Embryonic facial prominence (tissue), 1 donor: ENCODE measurements around the gene CCDC197.

Experiments used
- DNase-seq: peaks from one replicate; pipeline ENCODE4 v3.0.0-alpha.2; 2016; ENCODE audit errors: extremely low spot score

Gene CCDC197

DNA sequence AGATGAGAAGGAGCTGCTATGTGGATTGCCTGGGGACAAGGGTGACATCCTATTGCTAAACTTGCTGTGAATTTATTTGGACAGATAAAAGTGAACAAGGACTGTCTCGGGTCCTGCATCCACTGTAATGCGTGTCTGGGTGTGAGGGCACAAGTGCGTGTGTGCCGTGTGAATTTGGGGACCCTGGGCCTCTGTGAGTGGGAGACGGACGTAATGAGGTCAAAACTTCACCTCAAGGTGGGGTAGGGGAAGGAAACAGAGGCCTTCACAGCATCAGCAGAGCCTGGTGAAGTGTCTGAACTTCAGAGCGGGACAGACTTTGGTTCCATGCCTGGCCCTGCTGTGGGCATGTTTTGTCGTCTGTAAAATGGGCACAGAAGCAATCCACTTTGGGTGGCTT is 35.5 kb upstream of the CCDC197 start:
- DNase-seq, result no peak

DNA sequence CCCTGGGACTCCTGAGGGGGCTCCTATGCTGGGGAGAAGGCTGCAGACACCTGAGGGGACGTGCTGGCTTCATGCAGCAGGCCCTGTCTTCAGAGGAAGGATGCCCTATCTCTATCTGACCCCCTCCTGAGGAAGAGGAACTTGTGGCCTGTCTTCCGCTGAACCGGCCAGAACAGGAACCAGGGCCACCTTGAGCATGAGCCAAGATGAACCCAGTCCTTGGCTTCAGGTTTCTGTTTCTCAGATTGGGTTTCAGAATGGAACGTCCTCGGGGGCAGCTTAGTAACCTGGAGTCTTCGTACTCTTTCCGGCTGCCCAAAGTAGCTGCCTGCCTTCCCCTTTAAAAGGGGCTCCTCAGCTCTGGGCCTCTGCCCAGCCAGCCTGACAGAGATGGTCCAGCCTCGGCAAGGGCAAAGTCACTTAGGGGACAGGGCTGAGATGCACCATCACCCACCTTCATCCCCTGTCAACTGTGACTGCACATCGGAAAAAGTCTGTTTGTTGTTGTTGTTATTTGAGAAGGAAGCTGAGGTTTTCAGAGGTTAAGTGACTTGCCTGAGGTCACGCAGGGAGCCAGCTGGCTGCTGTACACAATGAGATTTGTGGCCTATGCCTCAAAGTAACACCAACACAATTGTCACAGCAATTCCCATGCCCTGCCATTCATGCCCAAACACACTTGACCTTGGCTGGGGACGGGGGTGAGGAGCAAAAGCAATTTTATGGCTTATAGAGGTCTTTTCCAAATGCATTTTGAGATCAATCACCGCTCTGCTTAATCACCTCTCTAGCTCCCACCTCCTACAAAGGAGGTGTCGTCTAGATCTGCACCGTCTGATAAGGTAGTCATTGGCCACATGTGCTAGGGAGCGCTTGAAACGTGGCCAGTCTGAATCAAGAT is 34.1 kb upstream of the CCDC197 start:
- DNase-seq, result no peak

GRCh38 chr14:93963692-93964091 is 33.4 kb upstream of the CCDC197 start:
- no peak for DNase-seq

DNA sequence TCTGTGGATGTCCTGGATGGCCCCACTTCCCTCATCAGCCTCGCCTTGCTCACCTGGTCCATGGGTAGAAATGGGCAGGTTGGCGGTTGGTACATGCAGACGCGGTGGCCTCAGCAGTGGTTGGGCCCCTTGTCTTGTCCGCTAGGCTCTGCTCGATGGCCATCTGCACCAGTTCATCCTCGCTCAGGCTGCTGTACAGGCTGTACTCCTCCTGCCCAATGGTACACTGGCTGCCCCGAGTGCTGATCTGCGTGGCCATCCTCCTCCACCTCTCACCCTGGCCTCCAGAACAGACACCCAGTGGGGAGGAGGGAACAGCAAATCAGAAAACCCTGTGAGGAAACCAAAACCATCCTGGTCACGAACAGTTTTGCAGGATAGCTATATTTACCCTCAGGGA is 32.8 kb upstream of the CCDC197 start:
- no peak for DNase-seq

GRCh38 chr14:93964820-93965286 is 32.2 kb upstream of the CCDC197 start:
- DNase-seq, result no peak

DNA sequence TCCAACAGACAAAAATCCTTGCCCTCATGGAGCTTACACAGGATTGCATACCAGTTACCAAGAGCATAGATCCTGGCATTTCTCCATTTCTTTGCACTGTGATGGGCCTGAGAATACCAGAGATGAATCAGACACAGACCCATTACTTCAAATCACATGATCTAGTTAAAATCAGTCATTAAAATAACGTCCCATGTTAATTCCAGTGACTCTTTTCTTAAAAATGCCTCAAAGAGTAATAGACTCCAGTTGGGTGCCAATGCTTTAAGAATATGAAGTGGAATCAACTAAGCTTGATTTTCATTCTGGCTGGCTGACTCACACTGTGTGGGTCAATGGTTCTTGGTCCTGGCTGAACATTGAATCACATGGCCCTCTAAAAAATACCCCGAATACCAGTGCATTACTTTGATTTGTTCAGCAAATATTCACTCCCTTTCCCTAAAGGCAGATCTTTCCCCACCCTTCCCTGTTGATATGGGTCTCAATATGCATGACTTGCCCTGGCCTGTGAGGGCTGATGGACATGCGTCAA is 31.7 kb upstream of the CCDC197 start:
- DNase-seq, result no peak

- no peak for DNase-seq
Measured at GRCh38 chr14:93965946-93966474, 31.1 kb upstream of the CCDC197 start.

GRCh38 chr14:93967637-93968250 is 29.4 kb upstream of the CCDC197 start:
- no peak for DNase-seq

DNA sequence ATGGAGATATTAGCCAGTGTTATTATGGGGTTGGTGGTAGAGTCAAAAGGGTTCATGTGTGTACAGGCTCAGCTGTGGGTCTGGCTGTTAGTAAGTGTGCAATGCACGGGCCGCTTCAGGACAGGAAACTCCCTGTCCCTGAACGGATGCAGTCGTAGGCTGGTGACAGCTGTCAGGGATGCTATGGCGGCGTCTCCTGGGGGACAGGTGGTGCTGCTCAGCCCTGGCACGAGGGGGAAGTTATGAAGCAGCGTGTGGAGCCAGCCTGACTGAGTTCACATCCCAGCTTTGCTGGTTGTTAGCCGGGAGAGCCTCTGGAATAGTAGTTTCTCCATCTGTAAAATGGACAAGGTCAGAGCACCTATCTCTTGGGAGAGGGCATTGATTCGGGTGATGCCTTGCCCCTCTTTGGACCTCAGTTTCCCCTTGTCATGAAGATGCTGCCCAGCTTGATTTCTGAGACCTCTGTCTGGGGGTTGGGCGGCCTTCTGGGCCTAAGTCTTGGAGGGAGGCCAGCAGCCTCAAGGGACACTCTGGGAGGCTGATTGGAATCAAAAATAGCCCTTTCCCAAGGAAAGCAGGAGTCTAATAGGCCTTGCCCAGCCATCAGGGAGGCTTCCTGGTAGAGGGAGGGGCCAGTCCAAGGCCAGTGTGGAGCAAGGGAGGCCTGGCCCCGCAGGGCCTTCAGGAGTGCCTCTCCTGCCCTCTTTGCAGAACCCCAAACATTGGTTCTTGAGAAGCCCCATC is 27.8 kb upstream of the CCDC197 start:
- DNase-seq, result no peak

DNA sequence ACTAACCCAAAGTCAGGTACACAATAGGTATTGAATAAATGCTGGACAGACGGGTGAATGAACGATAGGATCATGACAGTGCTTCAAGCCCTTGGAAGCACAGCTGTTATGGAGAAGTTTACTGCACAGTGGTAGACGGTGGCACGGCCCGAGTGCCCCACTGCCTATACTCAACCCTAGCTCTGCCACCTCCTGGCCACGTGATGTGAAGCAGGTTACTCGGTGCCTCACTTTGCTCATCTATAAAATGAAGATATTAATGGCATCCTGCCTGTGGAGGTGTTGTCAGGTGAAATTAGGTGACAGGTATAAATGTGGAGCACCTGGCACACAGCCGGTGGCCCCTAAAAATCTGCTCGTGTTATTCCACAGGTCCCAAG is 26.5 kb upstream of the CCDC197 start:
- no peak for DNase-seq

DNA sequence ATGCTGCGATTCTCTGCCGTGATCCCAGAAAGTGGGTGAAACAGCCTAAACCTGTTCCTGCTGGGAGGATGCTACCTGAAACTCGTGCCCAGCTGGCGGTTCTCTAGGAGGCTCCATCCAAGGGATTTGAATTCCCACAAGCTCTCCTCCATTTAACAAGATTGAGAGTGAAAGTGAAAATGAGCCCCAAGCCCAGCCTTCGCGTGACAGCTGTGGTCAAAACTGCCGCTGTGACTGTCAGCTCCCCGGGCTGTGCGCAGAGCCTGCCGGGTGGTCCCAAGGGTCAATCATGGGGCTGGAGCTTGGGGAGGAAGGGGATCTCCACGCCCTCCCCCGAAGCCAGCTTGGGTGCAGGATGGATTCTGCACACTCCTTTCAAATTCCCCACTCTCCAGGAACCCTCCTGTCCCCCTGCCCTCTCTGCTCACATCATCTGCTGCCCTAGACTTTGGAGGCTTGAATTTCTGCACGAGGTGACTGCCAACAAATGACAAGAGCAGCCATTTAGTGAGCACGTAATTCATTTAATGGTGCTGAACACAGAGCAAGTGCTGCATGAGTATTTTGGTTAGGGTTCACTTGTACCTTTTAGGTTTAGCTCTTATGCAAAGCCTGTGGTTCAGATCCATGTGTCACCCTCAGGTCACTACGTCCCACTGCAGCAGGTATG is 26.0 kb upstream of the CCDC197 start:
- DNase-seq, result no peak

DNA sequence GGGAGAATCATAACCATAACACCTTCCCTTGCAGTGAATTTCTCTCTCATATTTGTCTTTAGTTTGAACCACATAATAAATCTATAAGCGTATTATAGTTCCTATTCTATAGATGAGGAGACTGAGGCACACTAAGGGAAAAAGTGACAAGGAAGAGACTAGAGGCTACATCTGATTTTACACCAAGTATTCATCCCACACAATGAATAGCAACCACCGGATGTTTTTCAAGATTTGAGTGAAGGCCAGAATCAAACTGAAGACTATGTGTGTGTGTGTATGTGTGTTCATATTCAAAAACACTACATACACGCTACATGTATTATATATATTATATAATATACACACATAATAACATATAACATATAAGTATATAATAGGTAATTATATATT is 25.5 kb upstream of the CCDC197 start:
- no peak for DNase-seq

GRCh38 chr14:93972618-93973205 is 24.4 kb upstream of the CCDC197 start:
- DNase-seq, result no peak

GRCh38 chr14:93973607-93974006 is 23.5 kb upstream of the CCDC197 start:
- no peak for DNase-seq

DNA sequence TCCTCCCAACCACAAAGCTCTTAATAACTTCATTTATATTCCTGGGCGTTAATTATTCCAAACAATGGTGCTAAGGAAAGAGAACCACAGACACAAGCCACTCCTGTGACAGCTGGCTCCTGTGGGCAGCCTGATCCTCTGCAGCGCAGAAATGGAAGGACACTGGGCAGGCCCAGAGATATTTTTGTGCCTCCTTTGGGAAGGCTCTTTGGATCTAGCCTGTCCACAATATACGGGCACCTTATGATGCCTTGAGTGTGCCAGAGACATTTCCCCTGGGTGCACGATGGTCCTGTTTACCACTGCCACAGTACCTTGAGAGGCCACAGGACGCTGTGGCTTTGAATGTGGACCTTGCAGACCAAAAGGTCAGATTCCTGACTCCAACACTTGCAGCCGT is 22.8 kb upstream of the CCDC197 start:
- no peak for DNase-seq

- DNase-seq, result no peak
Measured at GRCh38 chr14:93974833-93975232, 22.3 kb upstream of the CCDC197 start.

GRCh38 chr14:93975791-93976476 is 21.2 kb upstream of the CCDC197 start:
- DNase-seq, result no peak

DNA sequence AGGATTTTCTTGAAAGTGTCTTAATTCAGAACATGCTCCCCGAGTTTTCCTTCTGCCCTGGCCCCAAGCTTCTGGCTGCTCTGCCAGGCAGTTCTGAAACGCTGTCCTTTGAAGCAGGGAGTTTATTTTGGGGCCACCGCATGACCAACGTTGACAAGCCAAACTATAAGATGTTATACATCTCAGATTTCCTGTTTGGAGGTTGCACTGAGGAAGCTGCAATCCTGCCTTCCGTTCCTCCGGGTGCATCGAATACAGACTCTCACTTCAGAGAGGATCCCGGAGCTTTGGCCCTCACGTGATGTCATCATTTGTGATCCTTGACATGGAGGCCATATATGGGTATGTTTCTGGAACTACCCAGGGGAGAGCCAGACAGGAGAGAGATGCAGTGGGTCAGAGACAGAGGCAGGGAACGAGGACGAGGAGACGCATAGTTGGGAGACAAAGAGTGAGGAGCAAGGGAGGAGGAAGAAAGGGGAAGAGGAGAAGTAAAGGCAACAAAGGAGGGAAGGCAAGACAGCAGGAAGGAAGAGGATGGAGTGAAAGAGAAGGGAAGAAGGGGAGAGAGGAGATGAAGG is 20.5 kb upstream of the CCDC197 start, which contains the start of gene ASB2:
Gene ASB2 (minus strand): TSS at position 94 of the 581 bp plus-strand sequence. CDS start 12,031 bp downstream, outside the sequence.
- no peak for DNase-seq

DNA sequence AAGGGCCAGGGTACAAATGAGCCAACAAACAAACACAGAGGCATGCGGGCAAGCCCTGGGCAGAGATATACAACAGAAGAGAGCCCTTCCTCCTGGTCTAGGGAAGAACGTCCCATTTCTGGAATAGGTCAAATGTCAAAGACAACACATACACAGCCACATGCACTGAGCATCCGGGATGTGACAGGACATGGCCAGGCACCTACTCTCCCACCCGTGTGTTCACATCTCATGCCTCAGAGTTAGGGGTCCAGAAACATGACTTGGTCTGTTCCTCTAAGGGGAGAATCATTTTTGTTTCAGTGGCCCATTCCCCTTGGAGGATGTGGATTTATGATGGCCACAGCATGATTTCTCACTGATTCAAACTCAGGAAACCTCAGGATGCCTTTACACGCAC is 19.9 kb upstream of the CCDC197 start:
- DNase-seq, result no peak
